SU-DHL-6 (cell line): ENCODE measurements around the gene IGFLR1.

Experiments
- H2AFZ ChIP-seq: fragments of 200-600 bp; sonication (generic); 2 replicates; pipeline ENCODE4 v1.6.1; 2014; ENCODE audit warnings: low read depth, mild to moderate bottlenecking, moderate library complexity, mixed read lengths, antibody characterized with exemption, low read length; ENCODE audit not compliant: severe bottlenecking
- H3F3A ChIP-seq: fragments of 200-600 bp; shearing (Covaris generic); 2 replicates; pipeline ENCODE4 v1.6.0; 2016; ENCODE audit warnings: antibody characterized with exemption, mild to moderate bottlenecking; ENCODE audit not compliant: insufficient read depth
- H3K27ac ChIP-seq: fragments of 200-600 bp; sonication (generic); 2 replicates; pipeline ENCODE4 v1.5.1; 2016; ENCODE audit warnings: low read depth, mild to moderate bottlenecking, low read length, moderate library complexity, mixed read lengths
- H3K27me3 ChIP-seq: fragments of 200-600 bp; sonication (generic), shearing (Covaris generic); 2 replicates; pipeline ENCODE4 v1.6.0; 2014; ENCODE audit warnings: mild to moderate bottlenecking, low read length
- H3K36me3 ChIP-seq: fragments of 200-600 bp; sonication (generic); 2 replicates; pipeline ENCODE4 v1.6.1; 2014; ENCODE audit warnings: mild to moderate bottlenecking, low read length, mixed read lengths
- H3K4me2 ChIP-seq: fragments of 300-600, 200-600 bp; shearing (Covaris generic), sonication (generic); 2 replicates; pipeline ENCODE4 v1.6.0; 2014; ENCODE audit warnings: low read length, low read depth, mild to moderate bottlenecking; ENCODE audit not compliant: poor library complexity, severe bottlenecking
- H3K4me3 ChIP-seq: fragments of 200-600 bp; sonication (generic); 2 replicates; pipeline ENCODE4 v1.5.1; 2014; ENCODE audit warnings: antibody characterized with exemption, low read length, mild to moderate bottlenecking, mixed read lengths; ENCODE audit not compliant: insufficient read depth, poor library complexity, severe bottlenecking
- H3K79me2 ChIP-seq: fragments of 200-600 bp; sonication (generic); 2 replicates; pipeline ENCODE4 v1.6.1; 2014; ENCODE audit warnings: mild to moderate bottlenecking, low read length, moderate library complexity; ENCODE audit not compliant: insufficient read depth
- H3K9ac ChIP-seq: fragments of 200-600 bp; sonication (generic); 2 replicates; pipeline ENCODE4 v1.7.0; 2014; ENCODE audit warnings: mild to moderate bottlenecking, low read length
- H3K9me2 ChIP-seq: fragments of 200-600 bp; sonication (generic); replicated peaks from 2 replicates; pipeline ENCODE4 v1.6.1; 2014; ENCODE audit warnings: low read length; ENCODE audit not compliant: insufficient read depth
- H3K9me3 ChIP-seq: fragments of 200-600 bp; sonication (generic); 2 replicates; pipeline ENCODE4 v1.6.1; 2014; ENCODE audit warnings: low read length, mixed read lengths; ENCODE audit not compliant: insufficient read depth
- H4K20me1 ChIP-seq: fragments of 200-600 bp; sonication (generic); 2 replicates; pipeline ENCODE4 v1.6.1; 2014; ENCODE audit warnings: low read depth, mild to moderate bottlenecking, antibody characterized with exemption, low read length, moderate library complexity, mixed read lengths
- EZH2phosphoT487 ChIP-seq: fragments of 200-600 bp; sonication (generic), shearing (Covaris generic); conservative IDR thresholded peaks from 2 replicates; pipeline ENCODE4 v1.6.1; 2018; ENCODE audit warnings: mild to moderate bottlenecking, antibody characterized with exemption, low read length, moderate library complexity, mixed read lengths
- TF ChIP-seq, protein P1 (sequence below): fragments of 200-600 bp; sonication (generic); IDR thresholded peaks from one replicate; pipeline ENCODE4 v1.5.1; 2017; ENCODE audit warnings: antibody characterized with exemption, mild to moderate bottlenecking, low read length, moderate library complexity; ENCODE audit not compliant: insufficient read depth, poor library complexity, severe bottlenecking

IGFLR1 gene

DNA sequence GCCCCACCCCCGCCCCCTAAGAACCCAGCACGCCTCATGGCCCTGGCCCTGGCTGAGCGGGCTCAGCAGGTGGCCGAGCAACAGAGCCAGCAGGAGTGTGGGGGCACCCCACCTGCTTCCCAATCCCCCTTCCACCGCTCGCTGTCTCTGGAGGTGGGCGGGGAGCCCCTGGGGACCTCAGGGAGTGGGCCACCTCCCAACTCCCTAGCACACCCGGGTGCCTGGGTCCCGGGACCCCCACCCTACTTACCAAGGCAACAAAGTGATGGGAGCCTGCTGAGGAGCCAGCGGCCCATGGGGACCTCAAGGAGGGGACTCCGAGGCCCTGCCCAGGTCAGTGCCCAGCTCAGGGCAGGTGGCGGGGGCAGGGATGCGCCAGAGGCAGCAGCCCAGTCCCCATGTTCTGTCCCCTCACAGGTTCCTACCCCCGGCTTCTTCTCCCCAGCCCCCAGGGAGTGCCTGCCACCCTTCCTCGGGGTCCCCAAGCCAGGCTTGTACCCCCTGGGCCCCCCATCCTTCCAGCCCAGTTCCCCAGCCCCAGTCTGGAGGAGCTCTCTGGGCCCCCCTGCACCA is 45.1 kb upstream of the IGFLR1 start:
- no peaks in the 10 kb centered on the region for H3K9me3 ChIP-seq
- H3K36me3 ChIP-seq: no peaks in the 10 kb centered on the region
- TF ChIP-seq, protein P1, sequence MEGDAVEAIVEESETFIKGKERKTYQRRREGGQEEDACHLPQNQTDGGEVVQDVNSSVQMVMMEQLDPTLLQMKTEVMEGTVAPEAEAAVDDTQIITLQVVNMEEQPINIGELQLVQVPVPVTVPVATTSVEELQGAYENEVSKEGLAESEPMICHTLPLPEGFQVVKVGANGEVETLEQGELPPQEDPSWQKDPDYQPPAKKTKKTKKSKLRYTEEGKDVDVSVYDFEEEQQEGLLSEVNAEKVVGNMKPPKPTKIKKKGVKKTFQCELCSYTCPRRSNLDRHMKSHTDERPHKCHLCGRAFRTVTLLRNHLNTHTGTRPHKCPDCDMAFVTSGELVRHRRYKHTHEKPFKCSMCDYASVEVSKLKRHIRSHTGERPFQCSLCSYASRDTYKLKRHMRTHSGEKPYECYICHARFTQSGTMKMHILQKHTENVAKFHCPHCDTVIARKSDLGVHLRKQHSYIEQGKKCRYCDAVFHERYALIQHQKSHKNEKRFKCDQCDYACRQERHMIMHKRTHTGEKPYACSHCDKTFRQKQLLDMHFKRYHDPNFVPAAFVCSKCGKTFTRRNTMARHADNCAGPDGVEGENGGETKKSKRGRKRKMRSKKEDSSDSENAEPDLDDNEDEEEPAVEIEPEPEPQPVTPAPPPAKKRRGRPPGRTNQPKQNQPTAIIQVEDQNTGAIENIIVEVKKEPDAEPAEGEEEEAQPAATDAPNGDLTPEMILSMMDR: no peak
- no peak for TF ChIP-seq EZH2phosphoT487
- H3K9ac ChIP-seq: no peak overlapping the region
- no peak overlapping the region for H3K27ac ChIP-seq
- H3K9me2 ChIP-seq: no peaks in the 10 kb centered on the region
- H2AFZ ChIP-seq: no peak overlapping the region
- no peaks in the 10 kb centered on the region for H3K27me3 ChIP-seq
- no peak overlapping the region for H3K4me3 ChIP-seq
- H3K4me2 ChIP-seq: no peak overlapping the region
- H3K79me2 ChIP-seq: no peaks in the 10 kb centered on the region
- H3F3A ChIP-seq: no peaks in the 10 kb centered on the region
- H4K20me1 ChIP-seq: no peaks in the 10 kb centered on the region

DNA sequence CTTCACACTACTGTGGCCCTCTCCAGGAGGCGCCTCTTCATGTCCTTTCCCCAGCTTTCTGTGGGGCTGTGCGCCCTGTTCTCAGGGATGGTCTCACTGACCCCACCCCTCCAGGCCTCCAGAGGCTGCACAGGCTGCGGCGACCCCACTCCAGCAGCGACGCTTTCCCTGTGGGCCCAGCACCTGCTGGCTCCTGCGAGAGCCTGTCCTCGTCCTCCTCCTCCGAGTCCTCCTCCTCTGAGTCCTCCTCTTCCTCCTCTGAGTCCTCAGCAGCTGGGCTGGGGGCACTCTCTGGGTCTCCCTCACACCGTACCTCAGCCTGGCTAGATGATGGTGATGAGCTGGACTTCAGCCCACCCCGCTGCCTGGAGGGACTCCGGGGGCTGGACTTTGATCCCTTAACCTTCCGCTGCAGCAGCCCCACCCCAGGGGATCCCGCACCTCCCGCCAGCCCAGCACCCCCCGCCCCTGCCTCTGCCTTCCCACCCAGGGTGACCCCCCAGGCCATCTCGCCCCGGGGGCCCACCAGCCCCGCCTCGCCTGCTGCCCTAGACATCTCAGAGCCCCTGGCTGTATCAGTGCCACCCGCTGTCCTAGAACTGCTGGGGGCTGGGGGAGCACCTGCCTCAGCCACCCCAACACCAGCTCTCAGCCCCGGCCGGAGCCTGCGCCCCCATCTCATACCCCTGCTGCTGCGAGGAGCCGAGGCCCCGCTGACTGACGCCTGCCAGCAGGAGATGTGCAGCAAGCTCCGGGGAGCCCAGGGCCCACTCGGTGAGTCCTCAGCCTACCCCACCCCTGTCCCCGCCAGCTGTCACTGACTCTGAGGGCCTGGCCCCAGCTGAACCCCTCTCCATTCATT is 44.3 kb upstream of the IGFLR1 start:
- no peak overlapping the region for H2AFZ ChIP-seq
- no peaks in the 10 kb centered on the region for H3K36me3 ChIP-seq
- H3K9me3 ChIP-seq: no peaks in the 10 kb centered on the region

DNA sequence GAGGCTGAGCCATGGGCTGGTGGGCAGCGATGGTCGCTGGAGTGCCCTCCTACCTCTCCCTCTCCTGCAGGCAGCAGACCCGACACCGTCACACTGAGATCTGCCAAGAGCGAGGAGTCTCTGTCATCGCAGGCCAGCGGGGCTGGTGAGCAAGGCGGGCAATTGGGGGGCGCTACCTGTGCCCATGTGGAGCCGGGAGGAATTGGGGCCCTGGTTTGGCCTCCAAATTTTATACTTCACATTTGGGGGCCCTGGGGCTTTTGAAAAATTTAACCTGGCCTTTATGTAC is 43.0 kb upstream of the IGFLR1 start:
- TF ChIP-seq EZH2phosphoT487: no peak
- TF ChIP-seq, protein P1: no peak
- no peaks in the 10 kb centered on the region for H3F3A ChIP-seq
- no peaks in the 10 kb centered on the region for H3K79me2 ChIP-seq
- no peak overlapping the region for H3K4me2 ChIP-seq
- no peaks in the 10 kb centered on the region for H4K20me1 ChIP-seq
- no peaks in the 10 kb centered on the region for H3K9me2 ChIP-seq
- H2AFZ ChIP-seq: no peak overlapping the region
- H3K4me3 ChIP-seq: no peak overlapping the region
- H3K9me3 ChIP-seq: no peaks in the 10 kb centered on the region
- no peak overlapping the region for H3K27ac ChIP-seq
- no peaks in the 10 kb centered on the region for H3K36me3 ChIP-seq
- H3K9ac ChIP-seq: no peak overlapping the region
- H3K27me3 ChIP-seq: no peaks in the 10 kb centered on the region

More for the DNA sequence above, 44.3 kb upstream of the IGFLR1 start:
- no peak overlapping the region for H3K9ac ChIP-seq
- no peak for TF ChIP-seq EZH2phosphoT487
- TF ChIP-seq, protein P1: no peak
- H4K20me1 ChIP-seq: no peaks in the 10 kb centered on the region
- H3K27me3 ChIP-seq: no peaks in the 10 kb centered on the region
- no peaks in the 10 kb centered on the region for H3K79me2 ChIP-seq
- H3F3A ChIP-seq: no peaks in the 10 kb centered on the region
- H3K4me3 ChIP-seq: no peak overlapping the region
- no peak overlapping the region for H3K27ac ChIP-seq
- no peak overlapping the region for H3K4me2 ChIP-seq
- H3K9me2 ChIP-seq: no peaks in the 10 kb centered on the region
